ENCODE data around the gene SV2B.

SV2B gene

GRCh38 chr15:91225741-91226140 lies 125.7 kb downstream of the SV2B start:
- in situ Hi-C loops (cut with HindIII; ENCODE audit: low sequenced_read_pairs): no loop called here

GRCh38 chr15:91227117-91227516 lies 127.1 kb downstream of the SV2B start:
- in situ Hi-C loops (cut with HindIII; ENCODE audit: low sequenced_read_pairs): no loop called here

GRCh38 chr15:91227766-91228165 lies 127.7 kb downstream of the SV2B start:
- in situ Hi-C loops (cut with HindIII; ENCODE audit: low sequenced_read_pairs): no loop called here

GRCh38 chr15:91228383-91228782 lies 128.3 kb downstream of the SV2B start:
- in situ Hi-C loops (cut with HindIII; ENCODE audit: low sequenced_read_pairs): no loop called here

- in situ Hi-C loops (cut with HindIII; ENCODE audit: low sequenced_read_pairs): no loop called here
Observed at GRCh38 chr15:91228890-91229289, 128.8 kb downstream of the SV2B start.

- in situ Hi-C loops (cut with HindIII; ENCODE audit: low sequenced_read_pairs): loop anchor here (10.0 kb wide), 1 partner anchor 177 kb away; no protein-coding TSS in a partner anchor
Observed at GRCh38 chr15:91231703-91232102, 131.6 kb downstream of the SV2B start.

- in situ Hi-C loops (cut with HindIII; ENCODE audit: low sequenced_read_pairs): loop anchor here (10.0 kb wide), 1 partner anchor 180 kb away; no protein-coding TSS in a partner anchor
Observed at GRCh38 chr15:91234759-91235158, 134.7 kb downstream of the SV2B start.

GRCh38 chr15:91235376-91235775 lies 135.3 kb downstream of the SV2B start:
- in situ Hi-C loops (cut with HindIII; ENCODE audit: low sequenced_read_pairs): loop anchor here (10.0 kb wide), 1 partner anchor 181 kb away; no protein-coding TSS in a partner anchor

- in situ Hi-C loops (cut with HindIII; ENCODE audit: low sequenced_read_pairs): loop anchor here (10.0 kb wide), 1 partner anchor 183 kb away; no protein-coding TSS in a partner anchor
Observed at GRCh38 chr15:91237445-91237844, 137.4 kb downstream of the SV2B start.

GRCh38 chr15:91238644-91239425 lies 138.8 kb downstream of the SV2B start:
- in situ Hi-C loops (cut with HindIII; ENCODE audit: low sequenced_read_pairs): loop anchor here (10.0 kb wide), 1 partner anchor 184 kb away; no protein-coding TSS in a partner anchor

GRCh38 chr15:91243826-91244225 lies 143.8 kb downstream of the SV2B start:
- in situ Hi-C loops (cut with HindIII; ENCODE audit: low sequenced_read_pairs): no loop called here

GRCh38 chr15:91244919-91245318 lies 144.9 kb downstream of the SV2B start:
- in situ Hi-C loops (cut with HindIII; ENCODE audit: low sequenced_read_pairs): no loop called here

- in situ Hi-C loops (cut with HindIII; ENCODE audit: low sequenced_read_pairs): no loop called here
Observed at GRCh38 chr15:91246998-91247397, 146.9 kb downstream of the SV2B start.

- in situ Hi-C loops (cut with HindIII; ENCODE audit: low sequenced_read_pairs): no loop called here
Observed at GRCh38 chr15:91249591-91249990, 149.5 kb downstream of the SV2B start.

- in situ Hi-C loops (cut with HindIII; ENCODE audit: low sequenced_read_pairs): no loop called here
Observed at GRCh38 chr15:91252322-91252721, 152.3 kb downstream of the SV2B start.

GRCh38 chr15:91252756-91253155 lies 152.7 kb downstream of the SV2B start:
- in situ Hi-C loops (cut with HindIII; ENCODE audit: low sequenced_read_pairs): no loop called here

- in situ Hi-C loops (cut with HindIII; ENCODE audit: low sequenced_read_pairs): no loop called here
Observed at GRCh38 chr15:91253605-91254004, 153.5 kb downstream of the SV2B start.

GRCh38 chr15:91254766-91255165 lies 154.7 kb downstream of the SV2B start:
- in situ Hi-C loops (cut with HindIII; ENCODE audit: low sequenced_read_pairs): no loop called here

GRCh38 chr15:91255670-91256192 lies 155.7 kb downstream of the SV2B start:
- in situ Hi-C loops (cut with HindIII; ENCODE audit: low sequenced_read_pairs): no loop called here

GRCh38 chr15:91257746-91258414 lies 157.8 kb downstream of the SV2B start:
- in situ Hi-C loops (cut with HindIII; ENCODE audit: low sequenced_read_pairs): no loop called here

GRCh38 chr15:91258415-91258759 lies 158.3 kb downstream of the SV2B start:
- in situ Hi-C loops (cut with HindIII; ENCODE audit: low sequenced_read_pairs): no loop called here

- in situ Hi-C loops (cut with HindIII; ENCODE audit: low sequenced_read_pairs): no loop called here
Observed at GRCh38 chr15:91259077-91259476, 159.0 kb downstream of the SV2B start.
